Gastrocnemius medialis (tissue), 4 donors: ENCODE data around the gene FNIP2. TPM values are rescaled to one million over a fixed set of nuclear protein-coding genes. Genes with fewer than 3 reads are reported as not detected.
A peak's percentile ranks its signal among the peaks of the same experiment; 100 is the strongest.

Experiments used
- ATAC-seq, 2 donors: fragments of 150-250 bp; one replicate each; pipeline ENCODE4 v1.9.1; 2016
- DNase-seq, 2 donors: peaks; one replicate each; pipeline ENCODE4 v3.0.0-alpha.2; 2019
- H3K27ac ChIP-seq, 4 donors: fragments of 200-600 bp; sonication (generic); 1 replicate in 1 of 4; 2 replicates in 3 of 4; pipeline ENCODE4 v1.5.1; 2016 to 2018; ENCODE audit warnings: mild to moderate bottlenecking in 2 of 4, moderate library complexity in 1 of 4
- H3K27me3 ChIP-seq, 3 donors: fragments of 200-600 bp; sonication (generic) in 2 of 3; 1 replicate in 1 of 3; 2 replicates in 2 of 3; pipeline versions ENCODE4 v1.5.1 to v1.6.0; 2016 to 2019; ENCODE audit warnings: mild to moderate bottlenecking in 1 of 3, moderate library complexity in 1 of 3
- H3K36me3 ChIP-seq, 2 donors: fragments of 200-600 bp; sonication (generic) in 1 of 2; one replicate each; pipeline ENCODE4 v1.5.1; 2017 to 2018
- H3K4me1 ChIP-seq, 2 donors: fragments of 200-600 bp; sonication (generic) in 1 of 2; one replicate each; pipeline ENCODE4 v1.5.1; 2016 to 2017; ENCODE audit warnings: mild to moderate bottlenecking in 2 of 2
- H3K4me3 ChIP-seq, 4 donors: fragments of 200-600 bp; sonication (generic) in 3 of 4; 1 replicate in 1 of 4; 2 replicates in 3 of 4; pipeline ENCODE4 v1.5.1; 2016 to 2019; ENCODE audit warnings: mild to moderate bottlenecking in 2 of 4
- H3K9me3 ChIP-seq, 3 donors: fragments of 200-600 bp; sonication (generic) in 2 of 3; 1 replicate in 1 of 3; 2 replicates in 2 of 3; pipeline ENCODE4 v1.5.1; 2016 to 2019
- CTCF ChIP-seq, 5 experiments: fragments of 450-650 bp in 3 of 5; fragments of 200-600 bp in 2 of 5; sonication (generic) in 2 of 5; IDR thresholded peaks in 4 of 5; conservative IDR thresholded peaks in 1 of 5; 1 replicate in 4 of 5; 2 replicates in 1 of 5; pipeline ENCODE4 v1.5.1; 2016 to 2019; ENCODE audit warnings: antibody characterized with exemption in 5 of 5, mild to moderate bottlenecking in 3 of 5, moderate library complexity in 3 of 5
- POLR2A ChIP-seq, 2 donors: fragments of 450-650 bp; IDR thresholded peaks; one replicate each; pipeline ENCODE4 v1.6.1; 2017; ENCODE audit warnings: antibody characterized with exemption in 2 of 2, mild to moderate bottlenecking in 2 of 2, moderate library complexity in 2 of 2
- in situ Hi-C, 4 donors: fragments of 200-750 bp; cut with MboI; loops; one replicate each; pipeline versions ENCODE4 v1.15.0 to v1.8.0; 2017; ENCODE audit warnings: low sequenced_read_pairs in 4 of 4
- intact Hi-C: fragments of 100-400 bp; cut with DNase I; formaldehyde crosslinking; loops from one replicate; pipeline ENCODE4 v1.15.1; 2023; ENCODE audit warnings: low total_unique reads
- total RNA-seq, 4 donors: library from RNA; depleted of rRNA; stranded (reverse); fragments of >200 nt; gene quantifications; one replicate each; pipeline versions ENCODE4 v1.1.0 to v1.2.3, GENCODE V29; 2016

The FNIP2 gene
- total RNA-seq, 4 donors from 2014 or later = 9.9 to 32.8 (median 22.2) TPM

- intact Hi-C loops (loop anchor here (1.0 kb wide), 1 partner anchor 120 kb away; no protein-coding TSS in a partner anchor), in situ Hi-C loops (loop anchor here (5.0 to 25.0 kb wide), 5 partner anchors 118 to 594 kb away; no protein-coding TSS in a partner anchor)
- Histone ChIP-seq H3K9me3 (no peaks in the 10 kb centered on the region), H3K36me3 (peaks cover 0 to 36% of the 10 kb centered on the region in 2 donors), H3K27ac (peak overlapping the region in 2 of 4 donors; percentile 28 to 32), H3K4me1 (no peaks in the 10 kb centered on the region), H3K4me3 (no peak overlapping the region), H3K27me3 (no peaks in the 10 kb centered on the region)
- DNase-seq (no peak), ATAC-seq (no peak)
- TF ChIP-seq POLR2A (IDR thresholded peaks at IDR 0.05) (no peak), CTCF (IDR thresholded peaks at IDR 0.05 in 4 of 5, conservative IDR thresholded peaks at IDR 0.05 in 1 of 5) (no peak)
Observed at GRCh38 chr4:158850371-158850770, 81.5 kb downstream of the FNIP2 start.

- DNase-seq = no peak
- peak in 1 of 2 donors; percentile 43 for ATAC-seq
- intact Hi-C loops (loop anchor here (1.0 kb wide), 1 partner anchor 121 kb away; no protein-coding TSS in a partner anchor), in situ Hi-C loops (loop anchor here (5.0 to 25.0 kb wide), 5 partner anchors 119 to 594 kb away; no protein-coding TSS in a partner anchor)
- Histone ChIP-seq H3K36me3 (peaks cover 0 to 29% of the 10 kb centered on the region in 2 donors), H3K9me3 (no peaks in the 10 kb centered on the region), H3K27me3 (no peaks in the 10 kb centered on the region), H3K27ac (peak overlapping the region in 1 of 4 donors; percentile 28), H3K4me3 (no peak overlapping the region), H3K4me1 (no peaks in the 10 kb centered on the region)
- TF ChIP-seq CTCF (IDR thresholded peaks at IDR 0.05 in 4 of 5, conservative IDR thresholded peaks at IDR 0.05 in 1 of 5) = peak; percentile 66 to 75 (median 70)
- TF ChIP-seq POLR2A (IDR thresholded peaks at IDR 0.05) = no peak
Observed at GRCh38 chr4:158850800-158851644, 82.2 kb downstream of the FNIP2 start.

GRCh38 chr4:158854236-158854635, 85.4 kb downstream of the FNIP2 start:
- Histone ChIP-seq H3K4me3 (no peak overlapping the region), H3K27me3 (no peaks in the 10 kb centered on the region), H3K4me1 (no peaks in the 10 kb centered on the region), H3K36me3 (peaks cover 0 to 9% of the 10 kb centered on the region in 2 donors), H3K9me3 (no peaks in the 10 kb centered on the region), H3K27ac (no peak overlapping the region)
- no peak for DNase-seq
- no peak for ATAC-seq
- TF ChIP-seq CTCF (IDR thresholded peaks at IDR 0.05 in 4 of 5, conservative IDR thresholded peaks at IDR 0.05 in 1 of 5) = no peak
- intact Hi-C loops (no loop called here), in situ Hi-C loops (loop anchor here (5.0 to 25.0 kb wide), 5 partner anchors 122 to 591 kb away; no protein-coding TSS in a partner anchor)

GRCh38 chr4:158856852-158857251, 88.0 kb downstream of the FNIP2 start:
- H3K4me3 ChIP-seq = no peak overlapping the region
- H3K36me3 ChIP-seq = peaks cover 2 to 31% of the 10 kb centered on the region in 2 donors
- H3K27ac ChIP-seq = no peak overlapping the region
- H3K27me3 ChIP-seq = no peaks in the 10 kb centered on the region
- TF ChIP-seq CTCF (IDR thresholded peaks at IDR 0.05 in 4 of 5, conservative IDR thresholded peaks at IDR 0.05 in 1 of 5) (peak in 4 of 5 experiments; percentile 26 to 51 (median 36)), POLR2A (IDR thresholded peaks at IDR 0.05) (no peak)
- in situ Hi-C loops = loop anchor here (5.0 to 25.0 kb wide), 5 partner anchors 318 to 588 kb away; no protein-coding TSS in a partner anchor
- DNase-seq = no peak
- H3K4me1 ChIP-seq = no peaks in the 10 kb centered on the region
- intact Hi-C loops = loop anchor here (2.0 to 5.0 kb wide), 3 partner anchors 318 to 590 kb away; no protein-coding TSS in a partner anchor
- peak; percentile 65 to 73 for ATAC-seq
- no peaks in the 10 kb centered on the region for H3K9me3 ChIP-seq
